ENCODE measurements around the gene CPLX4. TPM values are rescaled to one million over a fixed set of nuclear protein-coding genes. Genes with fewer than 3 reads are reported as not detected.

Gene CPLX4
- total and polyA plus RNA-seq, 7 experiments from 2014 or later: not detected

DNA sequence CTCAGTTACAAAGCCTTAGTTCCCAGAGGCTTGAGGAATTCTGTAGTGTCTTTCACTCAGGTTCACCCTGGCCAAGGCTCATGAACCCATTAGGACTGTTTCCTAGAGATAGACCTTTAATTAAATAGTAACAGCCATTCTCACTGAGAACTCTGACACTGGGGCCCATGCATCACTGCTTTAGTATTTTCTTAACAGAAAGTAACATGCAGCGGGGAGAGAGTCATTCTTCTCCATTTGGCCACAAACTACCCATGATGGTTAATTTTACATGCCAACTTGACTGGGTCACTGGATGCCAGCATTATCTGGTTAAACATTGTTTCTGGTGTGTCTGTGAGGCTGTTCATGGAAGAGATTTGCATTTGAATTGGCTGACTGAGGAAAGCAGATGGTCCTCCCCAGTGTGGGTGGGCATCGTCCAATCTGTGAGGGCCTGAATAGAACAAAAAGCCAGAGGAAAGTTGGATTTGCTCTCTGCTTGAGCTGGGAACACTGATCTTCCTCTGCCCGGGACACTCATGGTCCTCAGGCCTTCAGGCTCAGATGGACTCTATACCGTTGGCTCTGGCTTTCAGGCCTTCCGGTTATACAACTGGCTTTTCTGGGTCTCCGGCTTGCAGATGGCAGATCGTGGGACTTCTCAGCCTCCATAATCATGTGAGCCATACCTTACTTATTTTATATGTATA is 5.6 kb upstream of the CPLX4 start:
- H3K27ac Mint-ChIP-seq: no peak overlapping the region
- no peak overlapping the region for H3K4me3 ChIP-seq (ENCODE audit: low read length)
- no peaks in the 10 kb centered on the region for H3K4me1 ChIP-seq (ENCODE audit: control insufficient read depth in 2 of 2, insufficient read depth in 2 of 2, low read length in 2 of 2)
- DNase-seq: no peak
- ChIA-PET CTCF (no interaction called here), POLR2A (no interaction called here)
- peaks cover 0 to 6% (median 4%) of the 10 kb centered on the region in 3 experiments for H3K36me3 ChIP-seq (ENCODE audit: control insufficient read depth in 2 of 3, insufficient read depth in 3 of 3, low read length in 3 of 3)
- ATAC-seq: no peak
- no peaks in the 10 kb centered on the region for H3K9me3 ChIP-seq (ENCODE audit: control insufficient read depth in 2 of 3, low read length in 3 of 3)
- peaks cover 5 to 13% (median 9%) of the 10 kb centered on the region in 5 donors for H3K27me3 Mint-ChIP-seq
- H3K4me3 Mint-ChIP-seq: no peak overlapping the region
- peaks cover 0 to 33% (median 27%) of the 10 kb centered on the region in 5 donors for H3K36me3 Mint-ChIP-seq
- peaks cover 0 to 4% (median 0%) of the 10 kb centered on the region in 11 donors for H3K9me3 Mint-ChIP-seq
- no peak overlapping the region for H3K27ac ChIP-seq (ENCODE audit: low read depth, low read length)
- intact Hi-C loops (cut with micrococcal nuclease): no loop called here
- H3K27me3 ChIP-seq (ENCODE audit: control insufficient read depth in 2 of 2, insufficient read depth in 2 of 2, low read length in 2 of 2): no peaks in the 10 kb centered on the region
- no peaks in the 10 kb centered on the region for H3K4me1 Mint-ChIP-seq

DNA sequence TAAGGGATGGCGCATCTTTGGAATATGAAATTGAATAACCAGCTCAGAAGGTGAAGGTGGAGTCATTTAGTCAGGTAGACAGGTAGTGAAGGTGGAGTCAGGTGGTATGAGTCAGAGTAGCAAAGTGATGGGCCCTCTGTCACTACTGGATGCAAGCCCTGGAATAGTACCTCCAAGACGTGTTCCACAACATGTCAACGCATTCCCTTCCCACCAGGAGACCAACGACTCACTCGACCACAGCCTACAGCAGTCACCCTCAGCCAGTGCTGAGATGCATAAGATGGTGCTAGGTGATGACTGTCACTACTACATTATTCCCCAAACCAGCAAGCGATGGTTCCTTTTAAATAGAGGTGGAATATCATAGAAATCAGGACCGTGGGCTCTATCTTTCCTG is 6.8 kb downstream of the CPLX4 start:
- H3K4me1 ChIP-seq (ENCODE audit: control insufficient read depth in 2 of 2, insufficient read depth in 2 of 2, low read length in 2 of 2): peaks cover 0 to 4% of the 10 kb centered on the region in 2 donors
- H3K27me3 Mint-ChIP-seq: peaks cover 29 to 59% (median 38%) of the 10 kb centered on the region in 5 donors
- H3K9me3 Mint-ChIP-seq: no peaks in the 10 kb centered on the region
- no peaks in the 10 kb centered on the region for H3K36me3 Mint-ChIP-seq
- peaks cover 0 to 3% (median 0%) of the 10 kb centered on the region in 7 donors for H3K4me1 Mint-ChIP-seq
- H3K36me3 ChIP-seq (ENCODE audit: control insufficient read depth in 2 of 3, insufficient read depth in 3 of 3, low read length in 3 of 3): no peaks in the 10 kb centered on the region
- H3K4me3 ChIP-seq (ENCODE audit: low read length): no peak overlapping the region
- H3K27ac Mint-ChIP-seq: no peak overlapping the region
- H3K9me3 ChIP-seq (ENCODE audit: control insufficient read depth in 2 of 3, low read length in 3 of 3): no peaks in the 10 kb centered on the region
- CTCF ChIA-PET: interaction anchor here (1.0 kb wide), 1 partner anchor 90 kb away, joined by 4 read pairs; no protein-coding TSS in a partner anchor
- ATAC-seq (no peak), DNase-seq (no peak)
- intact Hi-C loops (cut with micrococcal nuclease): no loop called here
- H3K27ac ChIP-seq (ENCODE audit: low read depth, low read length): no peak overlapping the region
- POLR2A ChIA-PET: no interaction called here
- no peak overlapping the region for H3K4me3 Mint-ChIP-seq
- H3K27me3 ChIP-seq (ENCODE audit: control insufficient read depth in 2 of 2, insufficient read depth in 2 of 2, low read length in 2 of 2): peaks cover 0 to 10% of the 10 kb centered on the region in 2 donors

DNA sequence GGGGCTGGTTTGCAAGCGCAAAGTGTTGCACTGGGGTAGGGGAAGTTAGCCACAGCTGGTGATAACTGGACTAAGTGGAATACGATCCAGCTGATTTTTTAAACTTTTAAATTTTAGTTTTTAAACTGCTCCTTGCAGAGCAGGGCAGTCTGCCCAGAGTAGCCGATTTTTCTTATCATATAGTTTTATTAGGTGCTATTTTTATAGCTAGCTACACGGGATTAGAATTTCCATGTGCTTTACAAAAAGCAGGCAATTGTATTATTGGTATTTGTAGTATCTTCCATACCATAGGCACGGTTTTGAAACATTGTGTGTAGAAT is 9.6 kb downstream of the CPLX4 start:
- H3K27me3 ChIP-seq (ENCODE audit: control insufficient read depth in 2 of 2, insufficient read depth in 2 of 2, low read length in 2 of 2): peaks cover 0 to 10% of the 10 kb centered on the region in 2 donors
- Mint-ChIP-seq H3K27me3 (peaks cover 30 to 63% (median 52%) of the 10 kb centered on the region in 5 donors), H3K9me3 (no peaks in the 10 kb centered on the region), H3K4me3 (peak overlapping the region in 6 of 10 donors; percentile 46 to 76 (median 61)), H3K4me1 (peaks cover 0 to 3% (median 0%) of the 10 kb centered on the region in 7 donors), H3K36me3 (no peaks in the 10 kb centered on the region), H3K27ac (no peak overlapping the region)
- ATAC-seq (no peak), DNase-seq (no peak)
- POLR2A ChIA-PET: no interaction called here
- CTCF ChIA-PET: interaction anchor here (0.7 to 4.2 kb wide), 5 partner anchors 8 to 530 kb away, joined by 3 to 68 read pairs (median 3); no protein-coding TSS in a partner anchor
- no peak overlapping the region for H3K27ac ChIP-seq (ENCODE audit: low read depth, low read length)
- H3K36me3 ChIP-seq (ENCODE audit: control insufficient read depth in 2 of 3, insufficient read depth in 3 of 3, low read length in 3 of 3): no peaks in the 10 kb centered on the region
- no peaks in the 10 kb centered on the region for H3K9me3 ChIP-seq (ENCODE audit: control insufficient read depth in 2 of 3, low read length in 3 of 3)
- H3K4me3 ChIP-seq (ENCODE audit: low read length): peak overlapping the region; percentile 56
- intact Hi-C loops (cut with micrococcal nuclease): loop anchor here (1.0 to 2.0 kb wide), 4 partner anchors 50 to 94 kb away; partner anchors contain the start of gene LMAN1 (in 2 of the 2)
- H3K4me1 ChIP-seq (ENCODE audit: control insufficient read depth in 2 of 2, insufficient read depth in 2 of 2, low read length in 2 of 2): peaks cover 0 to 4% of the 10 kb centered on the region in 2 donors

DNA sequence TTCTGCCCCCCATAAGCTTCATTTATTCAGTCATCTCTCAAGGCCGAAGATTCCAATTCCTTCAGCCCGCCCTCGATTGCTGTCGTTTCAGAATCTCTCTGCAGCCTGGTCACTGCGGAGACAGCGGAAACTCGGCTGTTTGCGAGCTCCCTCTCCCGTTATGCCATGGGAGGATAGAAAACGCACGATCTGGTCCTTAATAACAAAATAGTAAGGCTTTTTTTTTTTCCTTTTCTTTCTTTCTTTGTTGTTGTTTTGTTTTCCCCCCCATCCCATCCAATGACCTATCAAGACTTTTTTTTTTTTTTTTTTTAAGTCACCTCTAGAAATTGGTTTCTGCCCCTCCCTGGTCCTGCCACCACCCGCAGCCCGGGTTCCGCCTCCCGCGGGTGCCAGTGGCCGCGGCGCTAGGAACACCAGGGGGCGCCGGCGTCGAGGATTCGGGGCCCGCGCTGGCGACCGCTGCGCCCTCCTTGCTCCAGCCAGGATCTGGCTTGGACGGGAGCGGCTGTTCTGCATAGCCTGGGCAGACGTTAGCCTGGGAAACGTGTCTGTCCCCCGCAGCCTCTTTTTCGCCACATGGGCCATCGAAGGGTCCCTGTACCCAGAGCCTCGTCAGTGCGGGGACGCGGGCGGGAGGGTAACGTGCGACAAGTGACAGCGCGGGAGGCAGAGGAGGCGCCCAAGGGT is 10.1 kb downstream of the CPLX4 start:
- Histone ChIP-seq H3K4me3 (ENCODE audit: low read length) (peak overlapping the region; percentile 56), H3K9me3 (ENCODE audit: control insufficient read depth in 2 of 3, low read length in 3 of 3) (no peaks in the 10 kb centered on the region), H3K4me1 (ENCODE audit: control insufficient read depth in 2 of 2, insufficient read depth in 2 of 2, low read length in 2 of 2) (peaks cover 0 to 4% of the 10 kb centered on the region in 2 donors), H3K27ac (ENCODE audit: low read depth, low read length) (no peak overlapping the region), H3K27me3 (ENCODE audit: control insufficient read depth in 2 of 2, insufficient read depth in 2 of 2, low read length in 2 of 2) (peaks cover 0 to 10% of the 10 kb centered on the region in 2 donors), H3K36me3 (ENCODE audit: control insufficient read depth in 2 of 3, insufficient read depth in 3 of 3, low read length in 3 of 3) (no peaks in the 10 kb centered on the region)
- DNase-seq (peak; percentile 23 to 84 (median 57)), ATAC-seq (peak; percentile 89)
- H3K27me3 Mint-ChIP-seq: peaks cover 30 to 65% (median 52%) of the 10 kb centered on the region in 5 donors
- H3K27ac Mint-ChIP-seq: peak overlapping the region in 1 of 9 donors; percentile 44
- peak overlapping the region in 9 of 10 donors; percentile 23 to 76 (median 61) for H3K4me3 Mint-ChIP-seq
- peaks cover 0 to 3% (median 0%) of the 10 kb centered on the region in 7 donors for H3K4me1 Mint-ChIP-seq
- intact Hi-C loops (cut with micrococcal nuclease): loop anchor here (1.0 to 2.0 kb wide), 4 partner anchors 50 to 94 kb away; partner anchors contain the start of gene LMAN1 (in 2 of the 2)
- ChIA-PET POLR2A (no interaction called here), CTCF (interaction anchor here (0.7 to 4.2 kb wide), 5 partner anchors 8 to 531 kb away, joined by 3 to 68 read pairs (median 3); no protein-coding TSS in a partner anchor)
- no peaks in the 10 kb centered on the region for H3K36me3 Mint-ChIP-seq
- no peaks in the 10 kb centered on the region for H3K9me3 Mint-ChIP-seq

DNA sequence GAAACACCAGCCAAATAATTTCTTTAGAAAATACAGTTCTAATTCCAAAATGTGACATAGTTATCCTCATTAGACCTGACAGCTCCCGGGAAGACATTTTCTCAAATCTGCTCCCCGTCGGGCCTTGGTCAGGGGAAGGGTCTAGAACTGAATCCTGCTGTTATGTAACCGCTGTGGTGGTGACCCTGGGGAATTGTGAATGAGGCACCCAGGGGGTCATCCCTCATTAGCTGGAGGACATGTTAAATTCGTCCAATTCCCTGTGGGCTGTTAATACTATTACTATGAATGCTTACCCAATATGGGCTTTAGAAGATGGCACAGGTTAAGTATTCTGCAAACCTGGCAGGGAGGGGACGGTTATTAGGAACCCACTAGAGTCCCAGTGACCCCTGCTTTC is 11.8 kb downstream of the CPLX4 start:
- ATAC-seq: no peak
- Mint-ChIP-seq H3K27me3 (peaks cover 25 to 58% (median 47%) of the 10 kb centered on the region in 5 donors), H3K4me3 (no peak overlapping the region), H3K9me3 (no peaks in the 10 kb centered on the region), H3K27ac (no peak overlapping the region), H3K4me1 (peaks cover 0 to 3% (median 0%) of the 10 kb centered on the region in 7 donors), H3K36me3 (no peaks in the 10 kb centered on the region)
- Histone ChIP-seq H3K36me3 (ENCODE audit: control insufficient read depth in 2 of 3, insufficient read depth in 3 of 3, low read length in 3 of 3) (no peaks in the 10 kb centered on the region), H3K27me3 (ENCODE audit: control insufficient read depth in 2 of 2, insufficient read depth in 2 of 2, low read length in 2 of 2) (peaks cover 0 to 10% of the 10 kb centered on the region in 2 donors), H3K27ac (ENCODE audit: low read depth, low read length) (no peak overlapping the region), H3K4me1 (ENCODE audit: control insufficient read depth in 2 of 2, insufficient read depth in 2 of 2, low read length in 2 of 2) (peaks cover 0 to 4% of the 10 kb centered on the region in 2 donors), H3K9me3 (ENCODE audit: control insufficient read depth in 2 of 3, low read length in 3 of 3) (no peaks in the 10 kb centered on the region), H3K4me3 (ENCODE audit: low read length) (no peak overlapping the region)
- intact Hi-C loops (cut with micrococcal nuclease): no loop called here
- DNase-seq: no peak
- ChIA-PET CTCF (interaction anchor here (4.2 kb wide), 1 partner anchor 96 kb away, joined by 68 read pairs; no protein-coding TSS in a partner anchor), POLR2A (no interaction called here)

DNA sequence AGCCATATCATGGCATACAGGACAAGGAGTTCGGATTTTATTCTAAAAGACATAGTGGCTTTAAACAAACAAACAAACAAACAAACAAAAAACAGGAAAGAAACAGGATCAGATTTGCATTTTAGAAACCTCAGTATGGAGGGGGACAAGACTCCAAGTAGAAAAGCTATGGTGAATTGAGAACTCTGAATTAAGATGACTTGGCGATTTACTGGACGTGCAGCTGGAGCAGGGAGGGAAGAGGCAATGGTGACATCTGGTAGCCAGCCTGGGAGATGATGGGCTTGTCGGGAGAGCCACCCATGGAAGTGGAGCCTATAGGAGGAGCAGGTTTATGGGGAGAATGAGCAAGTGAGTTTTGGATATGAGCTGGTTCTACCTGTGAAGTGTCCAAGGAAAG is 13.2 kb downstream of the CPLX4 start:
- H3K36me3 Mint-ChIP-seq: no peaks in the 10 kb centered on the region
- H3K9me3 Mint-ChIP-seq: no peaks in the 10 kb centered on the region
- ATAC-seq (no peak), DNase-seq (no peak)
- H3K4me3 ChIP-seq (ENCODE audit: low read length): no peak overlapping the region
- intact Hi-C loops (cut with micrococcal nuclease): no loop called here
- peaks cover 0 to 7% (median 0%) of the 10 kb centered on the region in 7 donors for H3K4me1 Mint-ChIP-seq
- peaks cover 0 to 4% of the 10 kb centered on the region in 2 donors for H3K4me1 ChIP-seq (ENCODE audit: control insufficient read depth in 2 of 2, insufficient read depth in 2 of 2, low read length in 2 of 2)
- H3K4me3 Mint-ChIP-seq: no peak overlapping the region
- ChIA-PET POLR2A (no interaction called here), CTCF (no interaction called here)
- peaks cover 0 to 10% of the 10 kb centered on the region in 2 donors for H3K27me3 ChIP-seq (ENCODE audit: control insufficient read depth in 2 of 2, insufficient read depth in 2 of 2, low read length in 2 of 2)
- H3K27me3 Mint-ChIP-seq: peaks cover 17 to 45% (median 40%) of the 10 kb centered on the region in 5 donors
- H3K9me3 ChIP-seq (ENCODE audit: control insufficient read depth in 2 of 3, low read length in 3 of 3): no peaks in the 10 kb centered on the region
- no peaks in the 10 kb centered on the region for H3K36me3 ChIP-seq (ENCODE audit: control insufficient read depth in 2 of 3, insufficient read depth in 3 of 3, low read length in 3 of 3)
- no peak overlapping the region for H3K27ac Mint-ChIP-seq
- H3K27ac ChIP-seq (ENCODE audit: low read depth, low read length): no peak overlapping the region

All from naive thymus-derived CD4-positive, alpha-beta T cell (primary cell).